Adrenal gland (tissue), 12 donors: ENCODE data around the gene NOL9. TPM values are rescaled to one million over a fixed set of nuclear protein-coding genes. Genes with fewer than 3 reads are reported as not detected.

ENCODE experiments used
- DNase-seq, 7 donors: peaks; one replicate each; pipeline ENCODE4 v3.0.0-alpha.2; 2019 to 2020
- H3K27ac ChIP-seq, 5 donors: fragments of 200-600 bp; sonication (generic) in 4 of 5; 1 replicate in 3 of 5; 2 replicates in 2 of 5; pipeline versions ENCODE4 v1.5.1 to v1.8.0; 2016 to 2020; ENCODE audit warnings: mild to moderate bottlenecking in 1 of 5
- H3K27me3 ChIP-seq: fragments of 200-600 bp; 2 replicates; pipeline ENCODE4 v1.8.0; 2021
- H3K36me3 ChIP-seq, 2 donors: fragments of 200-600 bp; replicated peaks in 1 of 2; 1 replicate in 1 of 2; 2 replicates in 1 of 2; pipeline versions ENCODE4 v1.5.1 to v1.8.0; 2018 to 2022
- H3K4me1 ChIP-seq, 2 donors: fragments of 200-600 bp; replicated peaks in 1 of 2; 1 replicate in 1 of 2; 2 replicates in 1 of 2; pipeline versions ENCODE4 v1.5.1 to v1.8.0; 2018 to 2021
- H3K4me3 ChIP-seq, 4 donors: fragments of 200-600 bp; sonication (generic) in 3 of 4; one replicate each; pipeline ENCODE4 v1.5.1; 2016 to 2018
- H3K9me3 ChIP-seq, 3 donors: fragments of 200-600 bp; sonication (generic) in 1 of 3; replicated peaks in 1 of 3; 1 replicate in 2 of 3; 2 replicates in 1 of 3; pipeline versions ENCODE4 v1.5.1 to v1.8.0; 2016 to 2021
- POLR2A ChIP-seq, 2 donors: fragments of 450-650 bp; IDR thresholded peaks; one replicate each; pipeline ENCODE4 v1.6.1; 2017; ENCODE audit warnings: antibody characterized with exemption in 2 of 2, mild to moderate bottlenecking in 2 of 2, moderate library complexity in 1 of 2
- WGBS, 4 donors: extraction: QIAGEN DNeasy Blood & Tissue Kit in 2 of 4; methylation state at CpG; one replicate each; pipeline versions ENCODE4 v1.1.5 to v1.1.7; 2013 to 2017; 5-methylcytosine and 5-hydroxymethylcytosine counted together
- intact Hi-C, 2 donors: fragments of 100-400 bp; cut with DNase I; formaldehyde crosslinking; loops; one replicate each; pipeline versions ENCODE4 v1.14.1 to v1.15.0; 2022 to 2023
- polyA plus RNA-seq, 3 donors: library from polyadenylated mRNA; stranded (reverse); fragments of 200-250 nt in 2 of 3; fragments of 350-450 nt in 1 of 3; fragmentation: Illumina TruSeq in 1 of 3; extraction: RNeasy Lipid Tissue Mini Kit (QIAGEN cat#74804) in 1 of 3; gene quantifications; one replicate each; pipeline ENCODE4 v1.2.3, GENCODE V29; 2013 to 2014
- total RNA-seq, 9 donors: library from RNA; depleted of rRNA in 4 of 9; stranded (reverse); fragments of >200 nt in 4 of 9; fragments of 120-200 nt in 1 of 9; fragmentation: NEBNext Ultra II Directional in 1 of 9; extraction: Animal tissue kit (Norgen Biotek cat#: 25700) in 1 of 9; gene quantifications; one replicate each; pipeline versions ENCODE4 v1.1.0 to v1.2.4, GENCODE V29; 2013 to 2023
- TF ChIP-seq, protein P1 (sequence below), 6 experiments: fragments of 450-650 bp in 4 of 6; fragments of 200-600 bp in 2 of 6; sonication (generic) in 1 of 6; IDR thresholded peaks; 1 replicate in 5 of 6; 2 replicates in 1 of 6; pipeline versions ENCODE4 v1.5.1 to v1.8.0; 2016 to 2021; ENCODE audit warnings: antibody characterized with exemption in 6 of 6, mild to moderate bottlenecking in 2 of 6, moderate library complexity in 1 of 6
- donor health status: healthy with polysubstance abuse.
- donor health status: Bipolar disorder and iron deficiency.
- donor health status: DM: yes; HTN: yes; CAD: no.
- donor health status: DM: no; HTN: no; CAD: no.
- donor health status: DM: no; HTN: no; CAD: no.
- donor health status: DM: yes; HTN: yes; CAD: no.

The NOL9 gene
- total and polyA plus RNA-seq, 12 donors: 5.9 to 39.7 (median 19.7) TPM

DNA sequence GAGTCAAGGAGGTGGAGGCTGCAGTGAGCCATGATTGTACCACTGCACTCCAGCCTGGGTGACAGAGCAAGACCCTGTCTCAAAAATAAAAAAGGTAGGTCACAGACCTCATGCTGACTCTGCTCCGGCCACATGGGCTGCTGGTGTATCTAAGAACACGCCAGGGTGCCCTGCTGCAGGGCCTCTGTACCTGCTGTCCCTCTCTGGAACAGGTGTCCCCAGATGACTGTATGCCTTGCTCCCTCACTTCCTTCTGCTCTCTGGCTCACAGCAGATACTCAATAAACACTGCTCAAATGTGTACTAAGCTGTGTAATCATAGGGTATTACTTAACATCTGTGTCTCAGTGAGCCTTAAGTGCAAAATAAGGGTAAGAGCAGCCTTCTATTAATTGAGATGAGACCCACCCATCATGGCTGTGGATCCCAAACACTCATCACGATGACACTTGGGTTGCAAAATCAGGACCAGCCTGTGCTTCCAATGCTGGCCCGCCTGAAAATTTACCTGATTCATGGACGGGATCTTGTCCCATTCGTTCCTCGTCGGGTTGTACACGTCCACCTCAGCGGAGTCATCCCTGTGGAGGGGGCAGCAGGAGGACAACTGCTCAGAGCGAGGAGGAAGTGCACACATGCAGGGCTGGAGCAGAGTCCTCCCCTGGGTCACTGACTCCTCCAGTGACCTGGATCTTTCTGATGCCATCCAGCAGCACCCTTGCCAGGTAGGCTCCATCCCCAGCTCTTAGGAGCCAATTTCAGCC, 40.8 kb upstream of the NOL9 start:
- peaks cover 0 to 88% of the 10 kb centered on the region in 2 donors for H3K36me3 ChIP-seq
- DNase-seq: no peak
- H3K27ac ChIP-seq: no peak overlapping the region
- no peak for TF ChIP-seq POLR2A (IDR thresholded peaks at IDR 0.05)
- TF ChIP-seq, protein P1, sequence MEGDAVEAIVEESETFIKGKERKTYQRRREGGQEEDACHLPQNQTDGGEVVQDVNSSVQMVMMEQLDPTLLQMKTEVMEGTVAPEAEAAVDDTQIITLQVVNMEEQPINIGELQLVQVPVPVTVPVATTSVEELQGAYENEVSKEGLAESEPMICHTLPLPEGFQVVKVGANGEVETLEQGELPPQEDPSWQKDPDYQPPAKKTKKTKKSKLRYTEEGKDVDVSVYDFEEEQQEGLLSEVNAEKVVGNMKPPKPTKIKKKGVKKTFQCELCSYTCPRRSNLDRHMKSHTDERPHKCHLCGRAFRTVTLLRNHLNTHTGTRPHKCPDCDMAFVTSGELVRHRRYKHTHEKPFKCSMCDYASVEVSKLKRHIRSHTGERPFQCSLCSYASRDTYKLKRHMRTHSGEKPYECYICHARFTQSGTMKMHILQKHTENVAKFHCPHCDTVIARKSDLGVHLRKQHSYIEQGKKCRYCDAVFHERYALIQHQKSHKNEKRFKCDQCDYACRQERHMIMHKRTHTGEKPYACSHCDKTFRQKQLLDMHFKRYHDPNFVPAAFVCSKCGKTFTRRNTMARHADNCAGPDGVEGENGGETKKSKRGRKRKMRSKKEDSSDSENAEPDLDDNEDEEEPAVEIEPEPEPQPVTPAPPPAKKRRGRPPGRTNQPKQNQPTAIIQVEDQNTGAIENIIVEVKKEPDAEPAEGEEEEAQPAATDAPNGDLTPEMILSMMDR (IDR thresholded peaks at IDR 0.05): no peak
- 88 to 91% (median 90%) methylated on average over 11 of the region's 11 CpGs for WGBS, 4 donors
- H3K9me3 ChIP-seq: no peaks in the 10 kb centered on the region
- H3K4me3 ChIP-seq: no peak overlapping the region
- intact Hi-C loops: no loop called here
- peaks cover 28 to 43% of the 10 kb centered on the region in 2 donors for H3K4me1 ChIP-seq
- H3K27me3 ChIP-seq: no peaks in the 10 kb centered on the region

DNA sequence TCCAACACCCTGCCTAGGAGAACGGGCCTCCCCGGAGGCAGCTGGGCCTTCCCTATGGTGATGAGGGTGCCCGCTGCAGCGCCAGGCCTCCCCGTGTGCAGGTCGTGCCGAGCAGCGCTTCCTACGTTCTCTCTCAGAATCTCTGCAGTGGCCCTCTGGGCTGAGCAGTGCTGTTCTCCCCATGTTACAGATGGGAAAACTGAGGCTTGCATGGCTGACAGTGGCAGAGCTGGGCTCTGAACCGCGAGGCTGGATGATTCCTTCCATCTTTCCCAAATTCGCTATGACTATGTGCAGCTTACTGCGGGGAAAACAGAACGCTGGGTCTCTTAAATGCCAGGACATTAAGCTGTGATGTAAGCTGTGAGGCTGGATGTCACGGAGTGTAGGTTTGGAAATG, 39.5 kb upstream of the NOL9 start:
- Histone ChIP-seq H3K4me3 (no peak overlapping the region), H3K27ac (no peak overlapping the region), H3K4me1 (peaks cover 17 to 31% of the 10 kb centered on the region in 2 donors), H3K36me3 (peaks cover 0 to 94% of the 10 kb centered on the region in 2 donors), H3K9me3 (no peaks in the 10 kb centered on the region), H3K27me3 (no peaks in the 10 kb centered on the region)
- no peak for DNase-seq
- 91 to 95% (median 92%) methylated on average over 4 to 15 of the region's 15 CpGs for WGBS, 4 donors
- intact Hi-C loops: no loop called here
- TF ChIP-seq POLR2A (IDR thresholded peaks at IDR 0.05): no peak
- TF ChIP-seq, protein P1 (IDR thresholded peaks at IDR 0.05): no peak

DNA sequence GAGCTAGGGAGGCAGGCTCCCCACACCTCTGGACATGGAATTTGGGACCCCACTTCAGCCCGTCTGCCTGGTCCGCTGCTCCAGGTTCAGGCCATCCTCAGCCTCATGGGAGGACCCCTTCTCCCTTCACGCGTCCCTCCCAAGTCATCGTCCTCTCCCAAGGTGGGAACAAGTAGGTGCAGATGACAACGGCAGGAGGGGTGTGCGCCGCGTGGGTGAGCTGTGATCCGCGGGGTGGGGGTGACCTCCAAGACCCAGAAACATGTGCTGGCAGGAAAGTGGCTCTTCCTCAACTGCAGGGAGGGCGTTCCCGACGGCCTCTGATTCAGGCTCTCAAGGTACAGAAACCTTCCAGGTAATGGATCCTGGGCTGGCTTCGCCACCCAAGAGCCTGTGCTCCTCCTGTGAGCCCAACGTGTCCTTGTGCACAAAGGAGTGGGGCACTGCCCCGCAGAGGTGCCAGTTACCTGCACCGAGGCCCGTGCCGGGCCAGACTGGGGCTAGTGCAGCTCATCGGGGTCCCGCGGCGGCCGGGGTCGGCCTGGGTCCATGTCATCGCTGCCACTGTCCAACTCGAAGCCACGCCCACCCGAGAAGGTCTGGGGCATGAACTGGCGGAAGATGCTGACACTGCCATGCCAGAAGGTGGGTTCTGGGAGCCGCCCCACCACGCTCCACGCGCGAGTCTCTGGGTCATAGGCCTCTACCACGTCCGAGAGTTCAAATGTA, 38.7 kb upstream of the NOL9 start:
- Histone ChIP-seq H3K36me3 (peaks cover 0 to 94% of the 10 kb centered on the region in 2 donors), H3K4me3 (no peak overlapping the region), H3K27me3 (no peaks in the 10 kb centered on the region), H3K27ac (no peak overlapping the region), H3K4me1 (peaks cover 24 to 31% of the 10 kb centered on the region in 2 donors), H3K9me3 (no peaks in the 10 kb centered on the region)
- no peak for DNase-seq
- WGBS, 4 donors: 87 to 93% (median 92%) methylated on average over 27 to 38 of the region's 38 CpGs
- TF ChIP-seq, protein P1 (IDR thresholded peaks at IDR 0.05): no peak
- no peak for TF ChIP-seq POLR2A (IDR thresholded peaks at IDR 0.05)
- intact Hi-C loops: no loop called here

DNA sequence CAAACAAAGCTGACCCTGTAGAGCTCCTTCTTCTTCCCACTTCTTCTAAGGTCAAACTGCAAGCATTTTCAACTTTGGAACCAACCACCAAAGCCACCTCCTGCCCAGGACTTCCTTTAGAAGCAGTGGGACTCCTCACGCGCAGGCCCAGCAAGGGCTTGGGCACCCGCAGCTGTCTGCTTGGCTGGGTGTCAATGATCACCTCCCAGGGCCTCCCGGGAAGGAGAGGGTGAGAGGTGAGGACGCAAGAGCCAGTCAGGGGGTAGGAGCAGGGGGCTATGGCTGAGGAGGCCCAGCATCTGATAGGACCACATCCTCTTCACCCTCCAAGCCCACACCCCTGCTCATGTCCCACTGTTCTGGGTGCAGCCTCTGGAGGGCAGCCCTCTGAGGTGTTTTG, 38.1 kb upstream of the NOL9 start:
- H3K4me3 ChIP-seq: no peak overlapping the region
- TF ChIP-seq POLR2A (IDR thresholded peaks at IDR 0.05): no peak
- TF ChIP-seq, protein P1 (IDR thresholded peaks at IDR 0.05): no peak
- peaks cover 20 to 31% of the 10 kb centered on the region in 2 donors for H3K4me1 ChIP-seq
- intact Hi-C loops: no loop called here
- DNase-seq: no peak
- no peaks in the 10 kb centered on the region for H3K27me3 ChIP-seq
- H3K36me3 ChIP-seq: peaks cover 0 to 90% of the 10 kb centered on the region in 2 donors
- H3K9me3 ChIP-seq: no peaks in the 10 kb centered on the region
- 56 to 93% (median 61%) methylated on average over 4 to 5 of the region's 5 CpGs for WGBS, 4 donors
- no peak overlapping the region for H3K27ac ChIP-seq
